GM21526 (cell line): ENCODE data around the gene CENPB.
A peak's percentile ranks its signal among the peaks of the same experiment; 100 is the strongest.
"Not testable (repeated sequence)": the region's sequence is repeated elsewhere in the genome, so short reads cannot be mapped to it uniquely, and the experiment has no call there.

Experiments used
- ATAC-seq: cut with Tn5 transposase; IDR thresholded peaks from one replicate; pipeline ENCODE4 v1.9.1; 2021; ENCODE audit warnings: moderate library complexity; ENCODE audit not compliant: unreplicated experiment, low FRiP score

CENPB gene

GRCh38 chr20:3789201-3789600 lies 2.7 kb upstream of the CENPB start:
- ATAC-seq: not testable (repeated sequence)

- no peak for ATAC-seq
Measured at GRCh38 chr20:3788685-3789155, 2.2 kb upstream of the CENPB start.

- no peak for ATAC-seq
Measured at GRCh38 chr20:3787324-3788014, 929 bp upstream of the CENPB start.

- peak; percentile 16 for ATAC-seq
Measured at GRCh38 chr20:3786126-3786484, 435 bp downstream of the CENPB start.

DNA sequence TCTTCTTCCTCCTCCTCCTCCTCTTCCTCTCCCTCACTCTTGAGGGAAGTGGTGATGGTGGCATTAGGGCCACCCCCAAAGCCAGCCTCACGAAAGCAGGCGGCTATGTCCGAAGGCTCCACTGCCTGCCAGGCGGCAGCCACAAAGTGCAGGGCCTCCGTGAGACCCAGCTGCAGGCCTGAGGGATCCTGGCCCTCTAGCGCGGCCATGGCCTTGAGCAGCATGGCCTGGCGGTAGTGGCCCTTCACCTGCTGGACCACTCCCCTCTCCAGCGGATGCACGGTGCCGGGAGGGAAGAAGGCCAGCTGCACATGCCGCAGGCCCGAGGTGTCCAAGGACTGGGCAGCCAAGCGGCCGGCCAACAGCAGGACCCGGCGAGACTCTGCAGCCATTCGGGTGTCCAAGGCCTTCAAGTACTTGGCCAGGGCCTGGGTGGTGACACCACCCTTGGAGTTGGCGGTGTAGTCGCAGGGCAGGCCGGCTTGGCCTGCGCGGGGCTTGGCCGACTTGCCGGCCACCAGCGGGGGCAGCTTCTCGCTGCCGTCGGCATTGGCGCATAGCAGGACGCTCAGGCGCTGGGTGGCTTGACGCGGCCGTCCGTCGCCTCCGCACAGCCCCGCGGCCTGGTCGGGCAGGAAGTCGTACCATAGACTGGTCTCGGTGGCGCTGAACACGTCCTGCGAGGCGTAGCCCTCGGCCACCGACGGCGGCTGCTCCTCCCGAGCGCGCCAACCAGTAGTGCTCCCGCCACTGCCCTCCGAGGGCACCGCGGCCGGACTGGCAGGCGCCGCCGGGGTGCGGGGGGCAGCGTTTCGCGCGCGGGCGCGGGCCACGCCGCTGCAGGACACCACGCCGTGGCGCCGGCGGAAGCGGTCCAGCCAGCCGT lies 1.1 kb downstream of the CENPB start:
- no peak for ATAC-seq

DNA sequence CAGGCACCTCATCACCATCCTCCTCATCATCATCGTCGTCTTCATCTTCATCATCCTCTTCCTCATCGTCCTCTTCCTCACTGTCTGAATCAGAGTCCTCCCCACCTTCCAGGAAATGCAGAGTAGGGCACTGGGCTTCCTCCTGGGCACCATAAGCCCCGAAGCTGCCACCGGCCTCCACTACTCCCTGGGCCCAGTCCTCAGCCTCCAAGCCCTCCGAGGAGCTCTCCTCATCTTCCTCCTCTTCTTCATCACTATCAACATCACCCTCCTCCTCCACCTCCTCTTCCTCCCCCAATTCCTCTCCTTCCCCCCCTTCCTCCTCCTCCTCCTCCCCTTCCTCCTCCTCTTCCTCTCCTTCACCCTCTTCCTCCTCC lies 1.7 kb downstream of the CENPB start:
- no peak for ATAC-seq

GRCh38 chr20:3784216-3784853 lies 2.2 kb downstream of the CENPB start:
- no peak for ATAC-seq

DNA sequence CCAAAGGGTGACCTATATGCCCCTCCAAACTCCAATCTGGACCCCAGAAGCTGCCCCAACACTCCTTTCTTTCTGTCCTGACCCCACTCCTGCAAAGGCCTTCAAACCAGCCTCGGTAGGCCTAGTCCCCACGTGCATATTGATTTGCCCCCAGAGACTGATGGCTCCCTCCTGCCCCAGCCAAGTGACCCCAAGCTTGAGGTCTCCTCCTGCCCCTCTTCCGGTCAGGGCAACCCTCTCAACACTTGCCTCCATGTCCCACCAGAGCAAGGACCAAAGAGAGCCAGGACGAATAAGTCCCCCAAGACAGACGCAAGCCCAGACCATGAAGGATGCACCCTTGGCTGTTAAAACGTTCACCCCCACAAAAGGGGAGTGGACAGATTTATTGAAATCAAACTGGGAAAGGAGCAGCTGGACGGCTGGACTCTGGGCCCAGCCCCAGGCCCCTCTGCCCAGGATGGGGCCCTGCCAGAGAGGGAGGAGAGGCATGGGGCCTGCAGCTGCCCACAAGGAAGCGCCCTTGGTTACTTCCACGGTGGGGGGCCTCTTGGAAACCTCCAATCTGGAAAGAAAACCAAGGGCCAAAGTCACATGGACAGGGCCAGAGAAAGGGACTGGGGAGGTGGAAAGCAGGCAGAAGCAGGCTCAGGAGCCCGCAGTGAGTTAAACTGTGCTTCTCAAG lies 2.9 kb downstream of the CENPB start:
- no peak for ATAC-seq

DNA sequence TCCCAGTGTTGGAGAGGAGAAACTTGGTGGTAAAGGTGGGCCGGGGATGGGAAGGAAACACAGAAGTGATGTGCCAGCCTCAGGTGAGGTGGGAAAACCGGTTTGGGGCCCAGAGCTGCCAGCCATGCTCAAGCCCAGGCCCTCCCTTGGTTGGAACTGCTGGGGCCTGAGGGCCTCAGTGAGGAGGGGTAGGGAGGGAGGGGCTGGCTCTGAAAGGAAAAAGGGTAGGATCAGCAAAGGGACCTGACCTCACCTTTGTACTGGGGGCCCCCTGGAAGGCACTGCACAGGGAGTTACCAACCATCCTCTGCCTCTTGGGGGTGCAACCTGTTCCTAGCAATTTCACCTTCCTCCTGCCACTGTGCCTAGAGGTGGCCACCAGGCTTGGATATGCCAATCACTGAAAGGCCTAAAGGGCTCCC lies 3.5 kb downstream of the CENPB start:
- ATAC-seq: no peak

DNA sequence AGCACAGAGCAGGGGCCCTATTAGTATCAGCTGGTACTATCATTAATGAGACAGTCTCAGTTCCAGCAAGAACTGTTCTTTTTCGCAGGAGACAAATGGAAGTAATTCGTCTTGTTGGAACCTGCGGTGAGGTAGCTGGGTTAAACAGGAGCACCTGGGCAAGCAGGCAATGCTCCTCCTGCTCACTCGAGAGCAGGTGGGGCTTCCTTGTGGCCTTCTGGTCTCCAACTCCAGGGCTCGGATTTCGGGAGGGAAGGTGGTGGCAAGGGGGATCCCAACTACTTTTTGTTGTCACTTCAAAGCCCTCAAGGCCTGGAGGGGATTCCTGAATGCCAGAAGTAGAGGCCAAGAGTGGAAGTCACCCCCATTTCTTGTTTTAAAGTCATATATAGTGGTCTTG lies 3.9 kb downstream of the CENPB start:
- no peak for ATAC-seq

GRCh38 chr20:3781153-3781910 lies 5.2 kb downstream of the CENPB start, which contains the start of gene SPEF1:
TSS of gene SPEF1 (minus strand) at chr20:3781448. CDS start at chr20:3781287, 161 bp downstream.
- ATAC-seq: no peak

DNA sequence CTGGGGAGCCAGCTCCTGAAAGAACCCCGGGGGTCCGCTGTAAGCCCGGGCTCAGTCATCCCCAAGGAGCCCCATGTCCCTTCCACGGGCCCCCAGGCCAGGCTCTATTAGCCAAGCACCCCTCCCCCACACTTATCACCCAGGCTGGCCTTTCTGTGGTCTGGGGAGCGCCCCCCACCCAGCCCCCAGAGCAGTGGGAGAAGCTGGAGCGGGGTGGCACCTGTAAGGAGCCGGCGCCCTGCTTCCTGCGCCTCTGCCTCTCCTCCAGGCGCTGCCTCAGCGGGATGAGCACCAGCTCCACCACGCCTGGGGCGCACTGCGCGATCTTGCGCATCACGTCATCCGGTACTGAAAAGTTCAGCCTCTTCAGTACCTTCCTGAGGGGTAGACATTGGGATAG lies 7.6 kb downstream of the CENPB start:
- no peak for ATAC-seq

DNA sequence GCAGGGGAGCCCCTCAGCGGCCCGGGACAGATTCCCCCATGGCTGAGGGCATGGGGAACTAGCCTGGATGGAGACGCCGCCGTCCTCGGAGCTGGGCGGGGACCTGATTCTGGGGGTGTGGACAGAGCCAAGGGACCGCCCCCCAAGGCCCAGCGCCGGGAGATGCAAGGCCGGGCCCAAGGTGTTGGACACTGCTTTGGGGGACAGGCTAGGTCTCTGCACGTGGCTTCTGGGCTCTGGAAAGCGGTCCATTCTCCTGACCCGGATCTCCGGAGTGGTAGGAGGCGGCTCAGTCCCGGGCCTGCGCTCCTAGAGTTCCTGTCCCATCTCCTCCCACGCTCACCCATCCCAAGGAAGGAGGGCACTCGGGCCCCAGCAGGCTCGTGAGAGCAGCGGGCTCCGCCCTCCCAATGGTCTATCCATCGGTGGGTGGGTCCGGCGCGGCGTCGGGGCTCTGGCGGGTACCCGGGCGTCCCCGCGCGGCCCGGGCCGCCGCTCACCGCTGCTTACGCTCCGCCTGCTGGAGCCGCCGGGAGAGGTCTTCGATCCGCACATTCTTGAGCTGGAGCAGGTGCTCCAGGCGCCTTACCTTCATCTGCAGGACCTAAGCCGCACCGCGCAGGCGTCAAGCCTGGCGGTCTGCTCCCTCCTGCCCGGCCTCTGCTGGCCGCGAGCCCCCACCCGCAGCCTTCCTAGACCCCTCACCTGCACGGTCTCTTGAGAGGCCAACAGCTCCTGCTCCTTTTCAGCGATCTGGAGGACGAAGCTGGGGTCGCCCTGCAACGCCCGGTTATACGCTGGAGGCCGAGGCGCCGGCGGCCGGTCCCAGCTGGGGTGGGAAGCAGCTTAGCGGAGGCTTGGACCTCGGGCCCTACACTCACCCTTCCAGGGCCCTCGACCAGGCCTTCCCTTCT lies 8.6 kb downstream of the CENPB start:
- no peak for ATAC-seq

- ATAC-seq: no peak
Measured at GRCh38 chr20:3777381-3777715, 9.2 kb downstream of the CENPB start.

- no peak for ATAC-seq
Measured at GRCh38 chr20:3775457-3776108, 11.0 kb downstream of the CENPB start.

DNA sequence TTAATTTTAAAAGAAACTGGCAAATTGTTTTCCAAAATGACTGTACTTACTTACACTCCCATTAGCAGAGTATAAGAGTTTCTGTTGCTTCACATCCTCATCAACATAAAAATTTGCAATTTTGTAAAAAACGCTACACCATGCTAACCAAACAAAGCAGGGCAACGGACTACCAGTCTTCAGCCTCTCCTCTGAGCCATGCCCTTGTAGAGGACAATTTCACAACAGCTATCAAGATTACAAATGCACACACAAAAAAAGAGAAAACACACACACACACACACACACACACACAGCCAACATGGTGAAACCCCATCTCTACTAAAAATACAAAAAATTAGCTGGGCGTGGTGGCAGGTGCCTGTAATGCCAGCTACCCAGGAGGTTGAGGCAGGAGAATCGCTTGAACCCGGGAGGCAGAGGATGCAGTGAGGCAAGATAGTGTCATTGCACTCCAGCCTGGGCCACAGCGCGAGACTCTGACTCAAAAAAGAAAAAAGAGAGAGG lies 14.9 kb downstream of the CENPB start:
- ATAC-seq: no peak

DNA sequence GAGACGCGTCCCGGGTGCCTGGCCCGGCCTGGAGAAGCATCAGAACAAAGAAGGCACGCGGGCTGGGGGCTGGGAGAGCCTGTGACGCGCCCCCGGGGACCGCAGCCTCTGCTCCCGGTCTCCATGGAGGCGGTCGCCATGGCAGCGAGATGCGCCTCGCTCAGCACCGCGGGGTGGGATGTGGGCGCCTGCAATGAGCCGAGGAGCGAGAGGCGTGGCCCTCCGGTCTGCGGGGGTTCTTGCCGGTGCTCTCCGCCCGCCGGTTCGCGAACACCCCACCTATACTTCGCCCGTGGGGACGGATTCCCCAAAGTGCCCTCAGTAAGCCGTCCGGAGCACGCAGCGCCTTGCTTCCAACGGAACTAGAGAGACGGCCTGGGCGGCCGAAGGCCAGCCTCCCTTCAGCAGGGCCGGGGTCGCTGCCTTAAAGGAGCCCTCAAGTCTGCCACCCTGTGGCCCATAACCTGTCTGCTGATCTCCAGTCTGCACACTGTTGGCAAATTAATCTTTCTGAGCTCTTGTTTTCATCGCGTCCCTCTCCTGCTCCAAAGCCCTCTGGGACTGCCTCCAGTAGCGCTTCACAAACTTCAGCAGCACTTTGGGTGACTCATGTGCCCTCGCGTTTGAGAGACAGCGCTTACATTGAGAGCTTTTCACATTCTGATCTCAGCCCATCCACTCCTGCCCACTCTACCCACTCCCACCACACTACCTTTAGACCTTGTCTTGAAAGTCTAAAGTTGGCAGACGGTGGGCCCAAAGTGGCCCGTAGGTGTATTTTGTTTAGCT lies 18.0 kb downstream of the CENPB start:
- peak; percentile 30 for ATAC-seq
